Psoas muscle (tissue), 8 donors: Measurements from ENCODE around the gene SSBP4. TPM values are rescaled to one million over a fixed set of nuclear protein-coding genes. Genes with fewer than 3 reads are reported as not detected.
"Not testable (repeated sequence)": the region's sequence is repeated elsewhere in the genome, so short reads cannot be mapped to it uniquely, and the experiment has no call there.

Experiments
- ATAC-seq, 4 donors: fragments of 200-7000 bp; cut with Tn5 transposase; one replicate each; pipeline ENCODE4 v1.9.1; 2020; ENCODE audit warnings: moderate library complexity in 3 of 4, mild to moderate bottlenecking in 2 of 4
- DNase-seq, 2 donors: peaks; one replicate each; pipeline ENCODE4 v3.0.0-alpha.2; 2020
- H3K27ac ChIP-seq: fragments of 200-600 bp; one replicate; pipeline ENCODE4 v1.8.0; 2022
- H3K27me3 ChIP-seq, 3 donors: fragments of 200-600 bp in 1 of 3; one replicate each; pipeline versions ENCODE4 v1.6.1 to v1.8.0; 2013 to 2022; ENCODE audit warnings: low read length in 2 of 3, mild to moderate bottlenecking in 2 of 3, moderate library complexity in 1 of 3; ENCODE audit not compliant: insufficient read depth in 3 of 3
- H3K36me3 ChIP-seq, 2 donors: fragments of 200-600 bp in 1 of 2; one replicate each; pipeline versions ENCODE4 v1.6.1 to v1.8.0; 2013 to 2022; ENCODE audit warnings: low read depth in 1 of 2, mild to moderate bottlenecking in 1 of 2, moderate library complexity in 1 of 2; ENCODE audit not compliant: insufficient read depth in 1 of 2
- H3K4me1 ChIP-seq: fragments of 200-600 bp; one replicate; pipeline ENCODE4 v1.8.0; 2022
- H3K4me3 ChIP-seq: fragments of 200-600 bp; one replicate; pipeline ENCODE4 v1.8.0; 2022; ENCODE audit warnings: mild to moderate bottlenecking
- H3K9me3 ChIP-seq: fragments of 200-600 bp; one replicate; pipeline ENCODE4 v1.8.0; 2022
- CTCF ChIP-seq: fragments of 200-600 bp; IDR thresholded peaks from one replicate; pipeline ENCODE4 v1.8.0; 2022; ENCODE audit warnings: antibody characterized with exemption
- WGBS, 3 donors: extraction: QIAGEN DNeasy Blood & Tissue Kit; methylation state at CpG; one replicate each; pipeline versions ENCODE4 v1.1.6 to v1.1.7; 2013; 5-methylcytosine and 5-hydroxymethylcytosine counted together
- intact Hi-C, 2 donors: fragments of 100-400 bp; cut with DNase I; formaldehyde crosslinking; loops; one replicate each; pipeline versions ENCODE4 v1.11.0 to v1.14.2; 2022
- polyA plus RNA-seq, 3 donors: library from polyadenylated mRNA; stranded (reverse); fragments of 200-250 nt; gene quantifications; one replicate each; pipeline ENCODE4 v1.2.3, GENCODE V29; 2013
- total RNA-seq, 4 donors: library from RNA; stranded (reverse); fragmentation: NEBNext Ultra II Directional in 2 of 4; extraction: Animal tissue kit (Norgen Biotek cat#: 25700) in 2 of 4; gene quantifications; one replicate each; pipeline versions ENCODE4 v1.2.1 to v1.2.4, GENCODE V29; 2021 to 2023
- donor health status: healthy with polysubstance abuse.
- donor health status: DM: no; HTN: no; CAD: no; lungs with moderate emphysema.
- donor health status: Bipolar disorder and iron deficiency.
- donor health status: healthy.
- donor health status: DM: yes; HTN: yes; CAD: no.
- donor health status: DM: no; HTN: no; CAD: no.
- donor health status: DM: no; HTN: no; CAD: no.
- donor health status: DM: yes; HTN: yes; CAD: no.

SSBP4 gene
- total and polyA plus RNA-seq, 7 donors = 25.8 to 46.1 (median 29.3) TPM

- no peak overlapping the region for H3K27ac ChIP-seq
- H3K4me1 ChIP-seq = peaks cover 8% of the 10 kb centered on the region
- no peaks in the 10 kb centered on the region for H3K9me3 ChIP-seq
- H3K4me3 ChIP-seq = no peak overlapping the region
- H3K27me3 ChIP-seq = peaks cover 0 to 2% (median 0%) of the 10 kb centered on the region in 3 donors
- no peaks in the 10 kb centered on the region for H3K36me3 ChIP-seq
- intact Hi-C loops = no loop called here
- DNase-seq (no peak), ATAC-seq (no peak)
- WGBS, 3 donors = 31 to 36% (median 33%) methylated on average over 6 of the region's 6 CpGs
- no peak for TF ChIP-seq CTCF
Observed at GRCh38 chr19:18399008-18399407, 20.2 kb upstream of the SSBP4 start.

DNA sequence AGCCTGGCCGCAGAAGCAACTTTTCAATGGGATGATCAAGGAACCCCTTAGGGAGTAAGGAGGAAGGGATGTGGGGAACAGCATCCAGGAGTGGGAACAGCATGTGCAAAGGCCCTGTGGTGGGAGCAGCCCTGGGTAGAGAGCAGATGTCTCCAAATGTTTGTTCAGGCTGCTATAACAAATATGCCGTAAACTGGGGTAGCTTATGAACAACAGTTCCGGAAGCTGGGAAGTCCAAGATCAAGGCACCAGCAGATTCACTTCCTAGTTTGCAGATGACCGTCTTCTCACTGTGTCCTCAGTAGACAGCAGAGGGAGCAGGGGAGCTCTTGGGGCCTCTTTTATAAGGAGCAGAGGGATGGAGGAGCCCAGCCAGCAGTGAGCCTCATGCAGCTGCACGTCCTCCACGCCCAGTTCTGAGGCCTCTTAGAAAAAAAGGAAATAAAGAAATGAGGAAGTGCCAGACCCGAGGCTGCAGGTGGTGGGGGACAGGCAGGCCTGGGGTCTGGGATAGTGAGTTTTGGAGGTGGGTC lies 17.6 kb upstream of the SSBP4 start:
- peak; percentile 14 for TF ChIP-seq CTCF
- peak; percentile 58 to 65 (median 60) for ATAC-seq
- intact Hi-C loops = loop anchor here in 1 of 2 donors (5.0 kb wide), 1 partner anchor 44 kb away; no protein-coding TSS in a partner anchor
- Histone ChIP-seq H3K36me3 (no peaks in the 10 kb centered on the region), H3K9me3 (no peaks in the 10 kb centered on the region), H3K4me3 (no peak overlapping the region), H3K27me3 (peaks cover 0 to 2% (median 0%) of the 10 kb centered on the region in 3 donors), H3K27ac (no peak overlapping the region), H3K4me1 (peaks cover 2% of the 10 kb centered on the region)
- peak; percentile 57 to 84 for DNase-seq
- WGBS, 3 donors = 53 to 65% (median 62%) methylated on average over 7 of the region's 7 CpGs

DNA sequence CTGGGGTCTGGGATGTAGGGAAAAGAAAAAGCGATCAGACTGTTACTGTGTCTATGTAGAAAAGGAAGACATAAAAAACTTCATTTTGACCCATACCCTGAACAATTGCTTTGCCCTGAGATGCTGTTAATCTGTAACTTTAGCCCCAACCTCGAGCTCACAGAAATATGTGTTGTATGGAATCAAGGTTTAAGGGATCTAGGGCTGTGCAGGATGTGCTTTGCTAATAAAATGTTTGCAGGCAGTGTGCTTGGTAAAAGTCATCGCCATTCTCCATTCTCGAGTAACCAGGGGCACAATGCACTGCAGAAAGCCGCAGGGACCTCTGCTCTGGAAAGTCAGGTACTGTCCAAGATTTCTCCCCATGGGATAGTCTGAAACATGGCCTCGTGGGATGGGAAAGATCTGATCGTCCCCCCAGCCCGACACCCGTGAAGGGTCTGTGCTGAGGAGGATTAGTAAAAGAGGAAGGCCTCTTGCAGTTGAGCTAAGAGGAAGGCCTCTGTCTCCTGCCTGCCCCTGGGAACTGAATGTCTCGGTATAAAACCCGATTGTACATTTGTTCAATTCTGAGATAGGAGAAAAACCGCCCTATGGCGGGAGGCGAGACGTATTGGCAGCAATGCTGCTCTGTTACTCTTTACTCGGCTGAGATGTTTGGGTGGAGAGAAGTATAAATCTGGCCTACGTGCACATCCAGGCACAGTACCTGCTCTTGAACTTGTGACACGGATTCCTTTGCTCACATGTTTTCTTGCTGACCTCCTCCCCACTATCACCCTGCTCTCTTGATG lies 16.5 kb upstream of the SSBP4 start:
- intact Hi-C loops = loop anchor here in 1 of 2 donors (5.0 kb wide), 1 partner anchor 45 kb away; no protein-coding TSS in a partner anchor
- not testable (repeated sequence) for H3K36me3 ChIP-seq, DNase-seq, ATAC-seq, H3K27ac ChIP-seq, H3K27me3 ChIP-seq, H3K9me3 ChIP-seq, H3K4me3 ChIP-seq, H3K4me1 ChIP-seq
- 71 to 82% (median 74%) methylated on average over 17 to 18 of the region's 18 CpGs for WGBS, 3 donors

- H3K9me3 ChIP-seq, intact Hi-C loops, H3K27me3 ChIP-seq, H3K27ac ChIP-seq, H3K36me3 ChIP-seq, DNase-seq, H3K4me3 ChIP-seq, H3K4me1 ChIP-seq, ATAC-seq: not testable (repeated sequence)
- 86 to 94% (median 92%) methylated on average over 10 to 11 of the region's 11 CpGs for WGBS, 3 donors
Observed at GRCh38 chr19:18405754-18406153, 13.4 kb upstream of the SSBP4 start.

DNA sequence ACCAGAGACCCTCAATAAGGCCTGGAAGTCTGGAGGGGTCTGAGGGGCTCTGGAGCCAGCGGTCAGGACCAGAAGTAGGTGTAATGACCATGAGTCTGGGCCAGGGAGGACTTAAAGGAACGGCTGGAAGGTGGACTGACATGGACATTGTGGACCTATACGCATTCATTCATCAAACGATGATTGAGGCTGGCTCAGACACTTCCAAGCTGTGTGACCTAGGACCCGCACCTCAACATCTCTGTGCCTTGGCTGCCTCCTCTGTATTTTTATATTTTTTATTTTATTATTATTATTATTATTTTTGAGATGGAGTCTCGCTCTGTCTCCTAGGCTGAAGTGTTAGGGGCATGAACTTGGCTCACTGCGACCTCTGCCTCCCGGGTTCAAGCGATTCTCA lies 12.4 kb upstream of the SSBP4 start:
- 85 to 94% (median 90%) methylated on average over 9 of the region's 9 CpGs for WGBS, 3 donors
- no peaks in the 10 kb centered on the region for H3K9me3 ChIP-seq
- no peak overlapping the region for H3K4me3 ChIP-seq
- H3K27me3 ChIP-seq = no peaks in the 10 kb centered on the region
- ATAC-seq = no peak
- H3K4me1 ChIP-seq = no peaks in the 10 kb centered on the region
- no peak for DNase-seq
- no peaks in the 10 kb centered on the region for H3K36me3 ChIP-seq
- intact Hi-C loops = no loop called here
- no peak for TF ChIP-seq CTCF
- H3K27ac ChIP-seq = no peak overlapping the region
